Measurements from ENCODE around the gene TLE6. TPM values are rescaled to one million over a fixed set of nuclear protein-coding genes. Genes with fewer than 3 reads are reported as not detected.

The TLE6 gene
- total and polyA plus RNA-seq, 2 donors (not counting 3 experiments of a cell fraction or from before 2014, with no cell fraction given): 1.6 to 1.9 TPM

- H3K4me1 ChIP-seq (ENCODE audit: control insufficient read depth, extremely low read depth, insufficient read depth, low read length): no peaks in the 10 kb centered on the region
- no peaks in the 10 kb centered on the region for H4K20me1 ChIP-seq (replicated peaks; ENCODE audit: control insufficient read depth, extremely low read depth, insufficient read depth, low read length)
- no peaks in the 10 kb centered on the region for H3K79me2 ChIP-seq (ENCODE audit: control insufficient read depth, insufficient read depth, low read length)
- H3K27me3 ChIP-seq (ENCODE audit: control insufficient read depth in 2 of 2, insufficient read depth in 2 of 2, low read length in 2 of 2): no peaks in the 10 kb centered on the region
- no peaks in the 10 kb centered on the region for H3K9me1 ChIP-seq (replicated peaks; ENCODE audit: control insufficient read depth, extremely low read depth, insufficient read depth, low read length)
- no peak overlapping the region for H3K27ac ChIP-seq (ENCODE audit: insufficient read depth, low read depth, low read length)
- POLR2A ChIA-PET: no interaction called here
- dilution Hi-C loops (cut with MboI; ENCODE audit: extremely low pct_ligation_motif_present, low sequenced_read_pairs) (no loop called here), intact Hi-C loops (cut with micrococcal nuclease) (no loop called here)
- H3K4me2 ChIP-seq (ENCODE audit: insufficient read depth, low read length): no peak overlapping the region
- no peak overlapping the region for H3K4me3 ChIP-seq (replicated peaks in 1 of 3; ENCODE audit: insufficient read depth in 1 of 3, low read depth in 1 of 3, low read length in 3 of 3)
- FAIRE-seq (no peak), DNase-seq (ENCODE audit: low read depth, low spot score) (no peak)
- no TSS peak for BruUV-seq (replicated peaks)
- H2AFZ ChIP-seq (ENCODE audit: low read depth, low read length): no peak overlapping the region
- no peaks in the 10 kb centered on the region for H3K36me3 ChIP-seq (ENCODE audit: control insufficient read depth in 2 of 2, extremely low read depth in 1 of 2, insufficient read depth in 2 of 2, low read length in 2 of 2)
- CTCF ChIA-PET: interaction anchor here (0.6 to 11.0 kb wide), 12 partner anchors 11 to 309 kb away, joined by 3 to 200 read pairs (median 4); no protein-coding TSS in a partner anchor
- H3K9ac ChIP-seq (replicated peaks; ENCODE audit: extremely low read depth, insufficient read depth, low read length): no peak overlapping the region
- H3K9me3 ChIP-seq (replicated peaks; ENCODE audit: control insufficient read depth, insufficient read depth, low read length): no peaks in the 10 kb centered on the region
- TF ChIP-seq, protein P1, sequence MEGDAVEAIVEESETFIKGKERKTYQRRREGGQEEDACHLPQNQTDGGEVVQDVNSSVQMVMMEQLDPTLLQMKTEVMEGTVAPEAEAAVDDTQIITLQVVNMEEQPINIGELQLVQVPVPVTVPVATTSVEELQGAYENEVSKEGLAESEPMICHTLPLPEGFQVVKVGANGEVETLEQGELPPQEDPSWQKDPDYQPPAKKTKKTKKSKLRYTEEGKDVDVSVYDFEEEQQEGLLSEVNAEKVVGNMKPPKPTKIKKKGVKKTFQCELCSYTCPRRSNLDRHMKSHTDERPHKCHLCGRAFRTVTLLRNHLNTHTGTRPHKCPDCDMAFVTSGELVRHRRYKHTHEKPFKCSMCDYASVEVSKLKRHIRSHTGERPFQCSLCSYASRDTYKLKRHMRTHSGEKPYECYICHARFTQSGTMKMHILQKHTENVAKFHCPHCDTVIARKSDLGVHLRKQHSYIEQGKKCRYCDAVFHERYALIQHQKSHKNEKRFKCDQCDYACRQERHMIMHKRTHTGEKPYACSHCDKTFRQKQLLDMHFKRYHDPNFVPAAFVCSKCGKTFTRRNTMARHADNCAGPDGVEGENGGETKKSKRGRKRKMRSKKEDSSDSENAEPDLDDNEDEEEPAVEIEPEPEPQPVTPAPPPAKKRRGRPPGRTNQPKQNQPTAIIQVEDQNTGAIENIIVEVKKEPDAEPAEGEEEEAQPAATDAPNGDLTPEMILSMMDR (IDR thresholded peaks at IDR 0.05; ENCODE audit: extremely low read depth in 1 of 2, insufficient read depth in 1 of 2, low read depth in 1 of 2, low read length in 2 of 2): no peak
- TF ChIP-seq GATA2 (IDR thresholded peaks at IDR 0.05; ENCODE audit: insufficient read depth, insufficient read length, low read depth, low read length) (no peak), MYC (IDR thresholded peaks at IDR 0.05; ENCODE audit: low read depth, low read length) (no peak), POLR2A (IDR thresholded peaks at IDR 0.05; ENCODE audit: low read depth, low read length) (no peak), FOS (IDR thresholded peaks at IDR 0.05; ENCODE audit: borderline replicate concordance, insufficient read depth, low read length) (no peak), JUN (IDR thresholded peaks at IDR 0.05; ENCODE audit: borderline replicate concordance, insufficient read depth, insufficient read length, low read depth) (no peak), EZH2 (IDR thresholded peaks at IDR 0.05; ENCODE audit: borderline replicate concordance, low read depth, low read length, severe bottlenecking) (no peak), POLR2AphosphoS5 (IDR thresholded peaks at IDR 0.05; ENCODE audit: insufficient read depth, low read depth, low read length) (no peak)
Observed at GRCh38 chr19:2957160-2957559, 20.2 kb upstream of the TLE6 start.

Data from endothelial cell of umbilical vein (primary cell).